Stimulated activated naive CD8-positive, alpha-beta T cell treated with anti-CD3 and anti-CD28 coated beads, Interleukin-15, amount 100 ng/mL, for 72 hours (primary cell): ENCODE results near the gene PCSK6.
A peak's percentile ranks its signal among the peaks of the same experiment; 100 is the strongest.
"Not testable (repeated sequence)": the region's sequence is repeated elsewhere in the genome, so short reads cannot be mapped to it uniquely, and the experiment has no call there.

Source experiments
- ATAC-seq: fragments of 150-1000 bp; cut with Tn5 transposase; 2 replicates; pipeline ENCODE4 v1.10.0; 2021; ENCODE audit warnings: mild to moderate bottlenecking, moderate library complexity
- DNase-seq, 2 donors: peaks; one replicate each; pipeline ENCODE4 v3.0.0; 2021 to 2022
- H3K27ac Mint-ChIP-seq, 2 donors: one replicate each; pipeline ENCODE4 v1.8.0; 2022; ENCODE audit warnings: mild to moderate bottlenecking in 2 of 2, mixed read lengths in 2 of 2, moderate library complexity in 2 of 2
- H3K27me3 Mint-ChIP-seq: one replicate; pipeline ENCODE4 v1.8.0; 2022; ENCODE audit warnings: mixed read lengths
- H3K4me1 Mint-ChIP-seq: one replicate; pipeline ENCODE4 v1.8.0; 2022; ENCODE audit warnings: mild to moderate bottlenecking, mixed read lengths
- H3K4me3 Mint-ChIP-seq, 2 donors: one replicate each; pipeline ENCODE4 v1.8.0; 2022; ENCODE audit warnings: mild to moderate bottlenecking in 2 of 2, mixed read lengths in 2 of 2, moderate library complexity in 1 of 2
- H3K9me3 Mint-ChIP-seq, 2 donors: one replicate each; pipeline ENCODE4 v1.8.0; 2022; ENCODE audit warnings: mixed read lengths in 2 of 2

The PCSK6 gene

GRCh38 chr15:101469520-101470288 lies 19.8 kb downstream of the PCSK6 start:
- no peaks in the 10 kb centered on the region for H3K4me1 Mint-ChIP-seq
- ATAC-seq (no peak), DNase-seq (no peak)
- peaks cover 80% of the 10 kb centered on the region for H3K27me3 Mint-ChIP-seq
- no peak overlapping the region for H3K4me3 Mint-ChIP-seq
- H3K9me3 Mint-ChIP-seq = peaks cover 9 to 15% of the 10 kb centered on the region in 2 donors
- no peak overlapping the region for H3K27ac Mint-ChIP-seq

- Mint-ChIP-seq H3K4me3 (no peak overlapping the region), H3K9me3 (peaks cover 9 to 15% of the 10 kb centered on the region in 2 donors), H3K27me3 (peaks cover 73% of the 10 kb centered on the region), H3K27ac (no peak overlapping the region), H3K4me1 (peaks cover 26% of the 10 kb centered on the region)
- no peak for DNase-seq
- ATAC-seq = no peak
Measured at GRCh38 chr15:101466188-101466587, 23.3 kb downstream of the PCSK6 start.

GRCh38 chr15:101464999-101465669 lies 24.4 kb downstream of the PCSK6 start:
- no peak for ATAC-seq
- no peak overlapping the region for H3K4me3 Mint-ChIP-seq

GRCh38 chr15:101464256-101464998 lies 25.1 kb downstream of the PCSK6 start:
- Mint-ChIP-seq H3K9me3 (peaks cover 9 to 15% of the 10 kb centered on the region in 2 donors), H3K4me1 (peaks cover 44% of the 10 kb centered on the region), H3K27ac (no peak overlapping the region), H3K4me3 (no peak overlapping the region), H3K27me3 (peaks cover 64% of the 10 kb centered on the region)
- no peak for DNase-seq
- no peak for ATAC-seq

More at GRCh38 chr15:101464999-101465669, 24.4 kb downstream of the PCSK6 start:
- DNase-seq = no peak
- peak overlapping the region in 1 of 2 donors; percentile 44 for H3K27ac Mint-ChIP-seq
- peaks cover 37% of the 10 kb centered on the region for H3K4me1 Mint-ChIP-seq
- H3K9me3 Mint-ChIP-seq = peaks cover 9 to 15% of the 10 kb centered on the region in 2 donors
- H3K27me3 Mint-ChIP-seq = peaks cover 66% of the 10 kb centered on the region

- not testable (repeated sequence) for ATAC-seq, H3K4me3 Mint-ChIP-seq, DNase-seq
- Mint-ChIP-seq H3K9me3 (peaks cover 9 to 15% of the 10 kb centered on the region in 2 donors), H3K4me1 (peaks cover 50% of the 10 kb centered on the region), H3K27ac (peak overlapping the region in 1 of 2 donors; percentile 75), H3K27me3 (peaks cover 57% of the 10 kb centered on the region)
Measured at GRCh38 chr15:101463696-101464095, 25.8 kb downstream of the PCSK6 start.

GRCh38 chr15:101463270-101463669 lies 26.2 kb downstream of the PCSK6 start:
- DNase-seq = no peak
- no peak for ATAC-seq
- Mint-ChIP-seq H3K4me1 (peaks cover 50% of the 10 kb centered on the region), H3K9me3 (peaks cover 9 to 15% of the 10 kb centered on the region in 2 donors), H3K27me3 (peaks cover 53% of the 10 kb centered on the region), H3K27ac (peak overlapping the region in 1 of 2 donors; percentile 3), H3K4me3 (no peak overlapping the region)

- ATAC-seq (peak; percentile 71), DNase-seq (no peak)
- peaks cover 9 to 10% of the 10 kb centered on the region in 2 donors for H3K9me3 Mint-ChIP-seq
- peaks cover 34% of the 10 kb centered on the region for H3K27me3 Mint-ChIP-seq
- peak overlapping the region; percentile 33 to 58 for H3K4me3 Mint-ChIP-seq
- peaks cover 55% of the 10 kb centered on the region for H3K4me1 Mint-ChIP-seq
- peak overlapping the region; percentile 69 to 98 for H3K27ac Mint-ChIP-seq
Measured at GRCh38 chr15:101461097-101461496, 28.4 kb downstream of the PCSK6 start.

GRCh38 chr15:101459579-101460300 lies 29.8 kb downstream of the PCSK6 start:
- Mint-ChIP-seq H3K27me3 (peaks cover 20% of the 10 kb centered on the region), H3K9me3 (no peaks in the 10 kb centered on the region), H3K4me1 (peaks cover 69% of the 10 kb centered on the region), H3K4me3 (peak overlapping the region in 1 of 2 donors; percentile 58), H3K27ac (peak overlapping the region; percentile 86 to 98)
- DNase-seq (no peak), ATAC-seq (peak; percentile 35)

GRCh38 chr15:101458908-101459578 lies 30.5 kb downstream of the PCSK6 start:
- Mint-ChIP-seq H3K27me3 (peaks cover 17% of the 10 kb centered on the region), H3K27ac (peak overlapping the region in 1 of 2 donors; percentile 98), H3K4me3 (peak overlapping the region in 1 of 2 donors; percentile 45), H3K4me1 (peaks cover 68% of the 10 kb centered on the region), H3K9me3 (no peaks in the 10 kb centered on the region)
- DNase-seq (no peak), ATAC-seq (peak; percentile 52)

GRCh38 chr15:101458158-101458900 lies 31.2 kb downstream of the PCSK6 start:
- H3K4me1 Mint-ChIP-seq = peaks cover 61% of the 10 kb centered on the region
- ATAC-seq = no peak
- no peak overlapping the region for H3K4me3 Mint-ChIP-seq

GRCh38 chr15:101457696-101458095 lies 31.8 kb downstream of the PCSK6 start:
- peaks cover 23% of the 10 kb centered on the region for H3K27me3 Mint-ChIP-seq
- H3K4me3 Mint-ChIP-seq = no peak overlapping the region
- no peak overlapping the region for H3K27ac Mint-ChIP-seq
- no peaks in the 10 kb centered on the region for H3K9me3 Mint-ChIP-seq
- peaks cover 54% of the 10 kb centered on the region for H3K4me1 Mint-ChIP-seq
- ATAC-seq (no peak), DNase-seq (no peak)

More at GRCh38 chr15:101458158-101458900, 31.2 kb downstream of the PCSK6 start:
- Mint-ChIP-seq H3K27ac (peak overlapping the region in 1 of 2 donors; percentile 57), H3K9me3 (no peaks in the 10 kb centered on the region), H3K27me3 (peaks cover 21% of the 10 kb centered on the region)
- DNase-seq = no peak

- Mint-ChIP-seq H3K27ac (no peak overlapping the region), H3K4me1 (peaks cover 56% of the 10 kb centered on the region), H3K4me3 (no peak overlapping the region), H3K27me3 (peaks cover 38% of the 10 kb centered on the region), H3K9me3 (no peaks in the 10 kb centered on the region)
- no peak for ATAC-seq
- no peak for DNase-seq
Measured at GRCh38 chr15:101456057-101456739, 33.3 kb downstream of the PCSK6 start.

GRCh38 chr15:101455291-101456025 lies 34.0 kb downstream of the PCSK6 start:
- Mint-ChIP-seq H3K9me3 (no peaks in the 10 kb centered on the region), H3K4me3 (peak overlapping the region in 1 of 2 donors; percentile 43), H3K27me3 (peaks cover 45% of the 10 kb centered on the region), H3K4me1 (peaks cover 56% of the 10 kb centered on the region), H3K27ac (peak overlapping the region in 1 of 2 donors; percentile 9)
- DNase-seq = no peak
- ATAC-seq = peak; percentile 51
